Measurements from ENCODE around the gene ANKRD28.
"Not testable (repeated sequence)": the region's sequence is repeated elsewhere in the genome, so short reads cannot be mapped to it uniquely, and the experiment has no call there.

ANKRD28 gene

GRCh38 chr3:15629860-15630597, 167.8 kb downstream of the ANKRD28 start:
- Histone ChIP-seq H3K27me3 (ENCODE audit: control insufficient read depth in 5 of 5, insufficient read depth in 4 of 5, low read length in 5 of 5) (no peaks in the 10 kb centered on the region), H3K27ac (ENCODE audit: low read depth, low read length) (peak overlapping the region; percentile 89), H3K4me1 (ENCODE audit: control insufficient read depth in 5 of 5, insufficient read depth in 5 of 5, low read length in 5 of 5) (peaks cover 0 to 40% (median 34%) of the 10 kb centered on the region in 5 donors), H3K9ac (ENCODE audit: low read length in 5 of 5) (peak overlapping the region in 3 of 5 donors; percentile 15 to 65 (median 17)), H3K36me3 (ENCODE audit: control insufficient read depth in 5 of 5, insufficient read depth in 5 of 5, low read length in 5 of 5) (peaks cover 0 to 4% (median 0%) of the 10 kb centered on the region in 5 donors), H3K4me3 (ENCODE audit: low read depth in 1 of 5, low read length in 5 of 5) (peak overlapping the region in 4 of 5 donors; percentile 51 to 61 (median 56)), H3K9me3 (ENCODE audit: control insufficient read depth in 5 of 5, low read length in 5 of 5) (no peaks in the 10 kb centered on the region)

DNA sequence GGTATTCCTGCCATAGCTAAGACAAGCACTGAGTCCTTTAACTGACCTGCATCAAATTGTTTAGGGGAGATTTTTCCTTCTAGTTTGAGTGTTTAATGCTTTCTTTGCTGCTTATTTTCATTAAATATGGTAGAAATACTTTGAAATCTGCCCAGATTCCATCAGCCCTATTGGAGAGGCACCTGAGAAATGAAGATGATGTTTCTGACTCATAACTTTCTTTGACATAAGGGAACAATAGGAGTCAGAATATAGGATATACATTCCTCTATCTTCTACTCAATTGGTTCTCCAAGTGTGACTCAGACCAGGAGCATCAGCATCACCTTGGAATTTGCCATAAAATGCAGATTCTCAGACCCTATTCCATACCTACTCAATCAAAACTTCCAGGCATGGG, 168.8 kb downstream of the ANKRD28 start:
- no peaks in the 10 kb centered on the region for H3K9me3 ChIP-seq (ENCODE audit: control insufficient read depth in 5 of 5, low read length in 5 of 5)
- H3K4me1 ChIP-seq (ENCODE audit: control insufficient read depth in 5 of 5, insufficient read depth in 5 of 5, low read length in 5 of 5) = peaks cover 0 to 30% (median 23%) of the 10 kb centered on the region in 5 donors
- no peaks in the 10 kb centered on the region for H3K27me3 ChIP-seq (ENCODE audit: control insufficient read depth in 5 of 5, insufficient read depth in 4 of 5, low read length in 5 of 5)

GRCh38 chr3:15623535-15624440, 174.0 kb downstream of the ANKRD28 start:
- peaks cover 0 to 4% (median 3%) of the 10 kb centered on the region in 5 donors for H3K36me3 ChIP-seq (ENCODE audit: control insufficient read depth in 5 of 5, insufficient read depth in 5 of 5, low read length in 5 of 5)
- H3K27ac ChIP-seq (ENCODE audit: low read depth, low read length) = no peak overlapping the region
- H3K9ac ChIP-seq (ENCODE audit: low read length in 5 of 5) = no peak overlapping the region
- H3K27me3 ChIP-seq (ENCODE audit: control insufficient read depth in 5 of 5, insufficient read depth in 4 of 5, low read length in 5 of 5) = no peaks in the 10 kb centered on the region
- peaks cover 0 to 7% (median 3%) of the 10 kb centered on the region in 5 donors for H3K9me3 ChIP-seq (ENCODE audit: control insufficient read depth in 5 of 5, low read length in 5 of 5)
- no peak overlapping the region for H3K4me3 ChIP-seq (ENCODE audit: low read depth in 1 of 5, low read length in 5 of 5)
- peaks cover 0 to 3% (median 0%) of the 10 kb centered on the region in 5 donors for H3K4me1 ChIP-seq (ENCODE audit: control insufficient read depth in 5 of 5, insufficient read depth in 5 of 5, low read length in 5 of 5)

More for the DNA sequence above, 168.8 kb downstream of the ANKRD28 start:
- Histone ChIP-seq H3K36me3 (ENCODE audit: control insufficient read depth in 5 of 5, insufficient read depth in 5 of 5, low read length in 5 of 5) (peaks cover 0 to 4% (median 0%) of the 10 kb centered on the region in 5 donors), H3K27ac (ENCODE audit: low read depth, low read length) (no peak overlapping the region), H3K9ac (ENCODE audit: low read length in 5 of 5) (no peak overlapping the region), H3K4me3 (ENCODE audit: low read depth in 1 of 5, low read length in 5 of 5) (no peak overlapping the region)

DNA sequence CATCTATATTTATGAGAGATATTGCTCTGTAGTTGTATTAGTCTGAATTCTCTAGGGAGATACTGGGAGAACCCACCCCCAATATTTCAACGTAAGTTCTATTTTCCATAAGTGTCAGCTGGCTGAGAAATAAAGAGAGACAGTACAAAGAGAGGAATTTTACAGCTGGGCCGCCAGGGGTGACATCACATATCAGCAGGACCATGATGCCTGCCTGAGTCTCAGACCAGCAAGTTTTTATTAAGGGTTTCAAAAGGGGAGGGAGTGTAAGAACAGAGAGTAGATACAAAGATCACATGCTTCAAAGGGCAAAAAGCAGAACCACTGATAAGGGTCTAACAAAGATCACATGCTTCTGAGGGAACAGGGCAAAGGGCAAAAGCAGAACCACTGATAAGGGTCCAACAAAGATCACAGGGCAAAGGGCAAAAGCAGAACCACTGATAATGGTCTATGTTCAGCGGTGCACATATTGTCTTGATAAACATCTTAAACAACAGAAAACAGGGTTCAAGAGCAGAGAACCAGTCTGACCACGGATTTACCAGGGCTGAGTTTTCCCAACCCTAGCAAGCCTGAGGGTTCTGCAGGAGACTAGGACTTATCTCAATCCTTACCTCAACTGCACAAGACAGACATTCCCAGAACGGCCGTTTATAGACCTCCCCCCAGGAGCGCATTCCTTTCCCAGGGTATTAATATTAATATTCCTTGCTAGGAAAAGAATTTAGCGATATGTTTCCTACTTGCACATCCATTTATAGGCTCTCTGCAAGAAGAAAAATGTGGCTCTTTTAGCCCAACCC, 177.9 kb downstream of the ANKRD28 start:
- not testable (repeated sequence) for H3K4me3 ChIP-seq (ENCODE audit: low read depth in 1 of 5, low read length in 5 of 5); H3K4me1 ChIP-seq (ENCODE audit: control insufficient read depth in 5 of 5, insufficient read depth in 5 of 5, low read length in 5 of 5); H3K27ac ChIP-seq (ENCODE audit: low read depth, low read length); H3K36me3 ChIP-seq (ENCODE audit: control insufficient read depth in 5 of 5, insufficient read depth in 5 of 5, low read length in 5 of 5); H3K9ac ChIP-seq (ENCODE audit: low read length in 5 of 5); H3K27me3 ChIP-seq (ENCODE audit: control insufficient read depth in 5 of 5, insufficient read depth in 4 of 5, low read length in 5 of 5); H3K9me3 ChIP-seq (ENCODE audit: control insufficient read depth in 5 of 5, low read length in 5 of 5)
